SKM-1 (cell line): Measurements from ENCODE around the gene ATP6AP1.

Source experiments
- DNase-seq: peaks from one replicate; lab custom pipeline; 2025; ENCODE audit not compliant: unreplicated experiment; lab: John Stamatoyannopoulos, UW

The ATP6AP1 gene

GRCh38 chrX:154468217-154468616 lies 39.7 kb downstream of the ATP6AP1 start:
- no peak for DNase-seq

GRCh38 chrX:154469114-154469513 lies 40.6 kb downstream of the ATP6AP1 start:
- no peak for DNase-seq

- DNase-seq: no peak
These were observed 41.4 kb downstream of the ATP6AP1 start for GRCh38 chrX:154469880-154470279.

- DNase-seq: no peak
These were observed 42.0 kb downstream of the ATP6AP1 start for GRCh38 chrX:154470434-154470833.

- DNase-seq: no peak
These were observed 42.6 kb downstream of the ATP6AP1 start for GRCh38 chrX:154470914-154471568.

- DNase-seq: no peak
These were observed 43.6 kb downstream of the ATP6AP1 start for GRCh38 chrX:154471839-154472684.

- no peak for DNase-seq
These were observed 44.5 kb downstream of the ATP6AP1 start for GRCh38 chrX:154472685-154473632.

GRCh38 chrX:154473683-154474082 lies 45.2 kb downstream of the ATP6AP1 start:
- DNase-seq: no peak

- DNase-seq: no peak
These were observed 48.3 kb downstream of the ATP6AP1 start for GRCh38 chrX:154476821-154477220.

- DNase-seq: no peak
These were observed 49.5 kb downstream of the ATP6AP1 start for GRCh38 chrX:154477891-154478477.

GRCh38 chrX:154478728-154479622 lies 50.5 kb downstream of the ATP6AP1 start, which contains the start of gene LAGE3:
Gene LAGE3 (minus strand): TSS chrX:154479281. CDS start chrX:154478915, 366 bp downstream.
- peak; percentile 54 for DNase-seq

- no peak for DNase-seq
These were observed 52.7 kb downstream of the ATP6AP1 start for GRCh38 chrX:154481195-154481594.

- DNase-seq: no peak
These were observed 53.6 kb downstream of the ATP6AP1 start for GRCh38 chrX:154481911-154482601.

- no peak for DNase-seq
These were observed 54.3 kb downstream of the ATP6AP1 start for GRCh38 chrX:154482786-154483185.

GRCh38 chrX:154483325-154483724 lies 54.8 kb downstream of the ATP6AP1 start:
- no peak for DNase-seq

- DNase-seq: no peak
These were observed 56.0 kb downstream of the ATP6AP1 start for GRCh38 chrX:154484255-154485149.

GRCh38 chrX:154485150-154486051 lies 56.9 kb downstream of the ATP6AP1 start:
- no peak for DNase-seq
